Liver (tissue), 3 donors: ENCODE measurements around the gene RNASE12.

ENCODE experiments used
- ATF3 ChIP-seq: IDR thresholded peaks from 2 replicates; pipeline ENCODE4 v1.6.1; 2016; ENCODE audit warnings: antibody characterized with exemption
- CTCF ChIP-seq: fragments of 150-350 bp; IDR thresholded peaks from 2 replicates; pipeline ENCODE4 v1.5.1; 2017; ENCODE audit warnings: improper control_type of control experiment, low read depth, low read length; ENCODE audit not compliant: missing input control
- EGR1 ChIP-seq, 2 donors: IDR thresholded peaks; 2 replicates each; pipeline ENCODE4 v1.6.1; 2016 to 2018; ENCODE audit warnings: antibody characterized with exemption in 2 of 2, low read depth in 2 of 2
- GABPA ChIP-seq, 2 donors: IDR thresholded peaks in 1 of 2; conservative IDR thresholded peaks in 1 of 2; 2 replicates each; pipeline ENCODE4 v1.6.1; 2016; ENCODE audit warnings: antibody characterized with exemption in 2 of 2, mild to moderate bottlenecking in 1 of 2, moderate library complexity in 1 of 2
- JUND ChIP-seq, 2 donors: IDR thresholded peaks; 2 replicates each; pipeline ENCODE4 v1.6.1; 2016; ENCODE audit warnings: antibody characterized with exemption in 2 of 2
- REST ChIP-seq: IDR thresholded peaks from 2 replicates; pipeline ENCODE4 v1.6.1; 2016; ENCODE audit warnings: antibody characterized with exemption, mild to moderate bottlenecking
- RXRA ChIP-seq, 2 donors: IDR thresholded peaks; 2 replicates each; pipeline ENCODE4 v1.6.1; 2017 to 2018; ENCODE audit warnings: antibody characterized with exemption in 2 of 2, mild to moderate bottlenecking in 1 of 2
- SP1 ChIP-seq: IDR thresholded peaks from 2 replicates; pipeline ENCODE4 v1.6.1; 2018; ENCODE audit warnings: antibody characterized with exemption, mild to moderate bottlenecking
- YY1 ChIP-seq: IDR thresholded peaks from 2 replicates; pipeline ENCODE4 v1.6.1; 2016; ENCODE audit warnings: antibody characterized with exemption, mild to moderate bottlenecking
- donor health status: healthy.
- donor health status: healthy.

GRCh38 chr14:20631880-20632389, 40.8 kb upstream of the RNASE12 start:
- no peak for TF ChIP-seq GABPA (IDR thresholded peaks at IDR 0.05 in 1 of 2, conservative IDR thresholded peaks at IDR 0.05 in 1 of 2)
- TF ChIP-seq CTCF: no peak
- no peak for TF ChIP-seq RXRA (IDR thresholded peaks at IDR 0.05)
- no peak for TF ChIP-seq SP1
- TF ChIP-seq ATF3: no peak
- no peak for TF ChIP-seq JUND (IDR thresholded peaks at IDR 0.05)
- TF ChIP-seq REST: peak; percentile 95
- TF ChIP-seq EGR1 (IDR thresholded peaks at IDR 0.05; ENCODE audit: low read depth in 2 of 2): no peak
- no peak for TF ChIP-seq YY1
